NCI-H82 (cell line): ENCODE measurements around the gene PBX2.
"Not testable (repeated sequence)": the region's sequence is repeated elsewhere in the genome, so short reads cannot be mapped to it uniquely, and the experiment has no call there.

Experiments
- DNase-seq: peaks from one replicate; lab custom pipeline; 2025; lab: John Stamatoyannopoulos, UW

Gene PBX2

GRCh38 chr6:32202186-32202585 lies 12.2 kb upstream of the PBX2 start:
- no peak for DNase-seq

- DNase-seq = no peak
These were observed 10.9 kb upstream of the PBX2 start for GRCh38 chr6:32200711-32201475.

- no peak for DNase-seq
These were observed 8.9 kb upstream of the PBX2 start for GRCh38 chr6:32198866-32199265.

GRCh38 chr6:32198345-32198696 lies 8.3 kb upstream of the PBX2 start:
- DNase-seq = no peak

- no peak for DNase-seq
These were observed 6.9 kb upstream of the PBX2 start for GRCh38 chr6:32196682-32197616.

- DNase-seq = peak; percentile 89
These were observed 6.1 kb upstream of the PBX2 start for GRCh38 chr6:32195902-32196681.

- peak; percentile 100 for DNase-seq
These were observed 5.6 kb upstream of the PBX2 start for GRCh38 chr6:32195652-32195901.

- peak; percentile 79 for DNase-seq
These were observed 5.0 kb upstream of the PBX2 start for GRCh38 chr6:32194825-32195651.

- DNase-seq = no peak
These were observed 4.4 kb upstream of the PBX2 start for GRCh38 chr6:32194388-32194787.

- not testable (repeated sequence) for DNase-seq
These were observed 3.1 kb upstream of the PBX2 start for GRCh38 chr6:32193096-32193495.

- peak; percentile 64 for DNase-seq
These were observed 2.6 kb upstream of the PBX2 start, which contains the start of gene GPSM3 for GRCh38 chr6:32192608-32193039. TSS of gene GPSM3 (minus strand) at chr6:32192643. CDS start at chr6:32192513, 130 bp downstream.

- DNase-seq = no peak
These were observed 1.9 kb upstream of the PBX2 start for GRCh38 chr6:32191696-32192607.

- DNase-seq = no peak
These were observed 1.1 kb upstream of the PBX2 start for GRCh38 chr6:32190911-32191677.

GRCh38 chr6:32189742-32190053 lies 304 bp downstream of the PBX2 start:
- DNase-seq = no peak

GRCh38 chr6:32189069-32189741 lies 797 bp downstream of the PBX2 start:
- DNase-seq = no peak

GRCh38 chr6:32188381-32189068 lies 1.5 kb downstream of the PBX2 start:
- no peak for DNase-seq

GRCh38 chr6:32187725-32188380 lies 2.1 kb downstream of the PBX2 start:
- not testable (repeated sequence) for DNase-seq
